ENCODE data around the gene KIF22. TPM values are rescaled to one million over a fixed set of nuclear protein-coding genes. Genes with fewer than 3 reads are reported as not detected.

The KIF22 gene
- total RNA-seq, 4 donors from 2014 or later = 38.4 to 68.6 (median 57.2) TPM

DNA sequence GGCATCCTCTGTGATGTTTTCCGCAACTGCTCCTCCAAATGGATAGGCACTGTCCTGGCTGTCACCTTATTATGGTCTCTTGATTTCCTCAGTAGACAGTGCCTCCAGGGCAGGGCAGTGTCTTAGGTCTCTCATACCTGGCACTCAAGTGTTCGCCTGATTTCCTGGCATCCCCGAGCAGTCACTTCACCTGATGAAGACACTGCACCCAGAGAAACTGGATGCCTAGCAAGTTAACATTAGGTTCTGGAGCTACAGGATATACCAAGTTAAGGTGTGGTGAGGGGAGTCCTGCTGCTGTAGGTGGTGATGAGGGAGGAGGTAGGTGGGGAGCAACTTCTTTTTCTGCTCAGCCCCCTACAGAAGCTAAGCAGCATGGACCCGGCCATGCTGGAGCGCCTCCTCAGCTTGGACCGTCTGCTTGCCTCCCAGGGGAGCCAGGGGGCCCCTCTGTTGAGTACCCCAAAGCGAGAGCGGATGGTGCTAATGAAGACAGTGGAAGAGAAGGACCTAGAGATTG lies 11.9 kb downstream of the KIF22 start:
- Histone ChIP-seq H3K4me1 (peaks cover 6 to 16% of the 10 kb centered on the region in 2 donors), H3K9me3 (no peaks in the 10 kb centered on the region), H3K36me3 (peaks cover 21 to 28% of the 10 kb centered on the region in 2 donors), H3K27me3 (no peaks in the 10 kb centered on the region), H3K27ac (no peak overlapping the region), H3K4me3 (replicated peaks in 1 of 3) (no peak overlapping the region)
- intact Hi-C loops (cut with DNase I) = no loop called here
- TF ChIP-seq, protein P1, sequence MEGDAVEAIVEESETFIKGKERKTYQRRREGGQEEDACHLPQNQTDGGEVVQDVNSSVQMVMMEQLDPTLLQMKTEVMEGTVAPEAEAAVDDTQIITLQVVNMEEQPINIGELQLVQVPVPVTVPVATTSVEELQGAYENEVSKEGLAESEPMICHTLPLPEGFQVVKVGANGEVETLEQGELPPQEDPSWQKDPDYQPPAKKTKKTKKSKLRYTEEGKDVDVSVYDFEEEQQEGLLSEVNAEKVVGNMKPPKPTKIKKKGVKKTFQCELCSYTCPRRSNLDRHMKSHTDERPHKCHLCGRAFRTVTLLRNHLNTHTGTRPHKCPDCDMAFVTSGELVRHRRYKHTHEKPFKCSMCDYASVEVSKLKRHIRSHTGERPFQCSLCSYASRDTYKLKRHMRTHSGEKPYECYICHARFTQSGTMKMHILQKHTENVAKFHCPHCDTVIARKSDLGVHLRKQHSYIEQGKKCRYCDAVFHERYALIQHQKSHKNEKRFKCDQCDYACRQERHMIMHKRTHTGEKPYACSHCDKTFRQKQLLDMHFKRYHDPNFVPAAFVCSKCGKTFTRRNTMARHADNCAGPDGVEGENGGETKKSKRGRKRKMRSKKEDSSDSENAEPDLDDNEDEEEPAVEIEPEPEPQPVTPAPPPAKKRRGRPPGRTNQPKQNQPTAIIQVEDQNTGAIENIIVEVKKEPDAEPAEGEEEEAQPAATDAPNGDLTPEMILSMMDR (IDR thresholded peaks at IDR 0.05) = no peak
- TF ChIP-seq POLR2A (IDR thresholded peaks at IDR 0.05) = no peak
- 91 to 98% methylated on average over 8 of the region's 8 CpGs for WGBS, 2 donors
- no peak for DNase-seq

- no peak for TF ChIP-seq POLR2A (IDR thresholded peaks at IDR 0.05)
- TF ChIP-seq, protein P1 (IDR thresholded peaks at IDR 0.05) = no peak
- Histone ChIP-seq H3K27me3 (no peaks in the 10 kb centered on the region), H3K36me3 (peaks cover 15 to 20% of the 10 kb centered on the region in 2 donors), H3K9me3 (no peaks in the 10 kb centered on the region), H3K4me1 (peaks cover 17 to 30% of the 10 kb centered on the region in 2 donors), H3K27ac (peak overlapping the region in 2 of 3 donors; percentile 22 to 97), H3K4me3 (replicated peaks in 1 of 3) (no peak overlapping the region)
- DNase-seq = no peak
- 75 to 78% methylated on average over 8 of the region's 8 CpGs for WGBS, 2 donors
- intact Hi-C loops (cut with DNase I) = no loop called here
These were observed 13.5 kb downstream of the KIF22 start for GRCh38 chr16:29804020-29804419.

- intact Hi-C loops (cut with DNase I) = no loop called here
- 2 to 3% methylated on average over 15 to 21 of the region's 26 CpGs for WGBS, 2 donors
- peaks cover 14 to 15% of the 10 kb centered on the region in 2 donors for H3K36me3 ChIP-seq
- DNase-seq = peak; percentile 85 to 89
- peak overlapping the region; percentile 85 to 98 (median 97) for H3K27ac ChIP-seq
- TF ChIP-seq POLR2A (IDR thresholded peaks at IDR 0.05) = peak in 1 of 2 donors; percentile 53
- TF ChIP-seq, protein P1 (IDR thresholded peaks at IDR 0.05) = peak in 1 of 6 experiments; percentile 8
- no peaks in the 10 kb centered on the region for H3K27me3 ChIP-seq
- H3K4me1 ChIP-seq = peaks cover 22 to 36% of the 10 kb centered on the region in 2 donors
- H3K4me3 ChIP-seq (replicated peaks in 1 of 3) = peak overlapping the region; percentile 42 to 74 (median 69)
- H3K9me3 ChIP-seq = no peaks in the 10 kb centered on the region
These were observed 14.1 kb downstream of the KIF22 start for GRCh38 chr16:29804455-29805231.

- H3K4me3 ChIP-seq (replicated peaks in 1 of 3) = peak overlapping the region; percentile 52 to 74 (median 69)
- peaks cover 25 to 44% of the 10 kb centered on the region in 2 donors for H3K4me1 ChIP-seq
- peak in 1 of 2 donors; percentile 88 for TF ChIP-seq POLR2A (IDR thresholded peaks at IDR 0.05)
- TF ChIP-seq, protein P1 (IDR thresholded peaks at IDR 0.05) = peak in 1 of 6 experiments; percentile 5
- no peaks in the 10 kb centered on the region for H3K27me3 ChIP-seq
- no peaks in the 10 kb centered on the region for H3K9me3 ChIP-seq
- H3K36me3 ChIP-seq = peaks cover 15 to 16% of the 10 kb centered on the region in 2 donors
- DNase-seq = peak; percentile 98
- intact Hi-C loops (cut with DNase I) = no loop called here
- H3K27ac ChIP-seq = peak overlapping the region; percentile 85 to 98 (median 97)
- WGBS, 2 donors = 0 to 1% methylated on average over 13 to 58 of the region's 103 CpGs
These were observed 14.9 kb downstream of the KIF22 start for GRCh38 chr16:29805232-29806098.
